ENCODE data around the gene KDM1A.

The KDM1A gene

DNA sequence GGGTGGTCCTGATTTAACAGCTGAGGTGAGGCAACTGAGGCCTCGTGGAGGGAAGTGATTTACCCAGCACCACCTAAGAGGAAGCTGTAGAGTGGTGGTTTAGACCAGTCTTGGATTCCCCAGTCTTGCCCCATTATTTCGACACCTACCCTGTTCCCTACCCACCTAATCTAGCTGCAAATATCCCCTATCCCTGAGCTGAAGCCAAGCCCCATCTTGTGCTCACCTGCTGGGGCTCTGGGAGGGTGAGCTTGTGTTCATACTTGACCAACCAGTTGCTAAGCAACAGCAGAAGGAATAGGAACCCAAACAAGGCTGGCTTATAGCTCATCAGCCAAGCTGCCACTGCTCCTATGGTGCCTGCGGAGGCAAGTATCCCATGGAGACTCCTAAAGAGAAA, 5.6 kb upstream of the KDM1A start:
- DNase-seq (ENCODE audit: low spot score): no peak

- no peak for DNase-seq (ENCODE audit: low spot score)
Observed at GRCh38 chr1:23018661-23019093, 591 bp upstream of the KDM1A start.

DNA sequence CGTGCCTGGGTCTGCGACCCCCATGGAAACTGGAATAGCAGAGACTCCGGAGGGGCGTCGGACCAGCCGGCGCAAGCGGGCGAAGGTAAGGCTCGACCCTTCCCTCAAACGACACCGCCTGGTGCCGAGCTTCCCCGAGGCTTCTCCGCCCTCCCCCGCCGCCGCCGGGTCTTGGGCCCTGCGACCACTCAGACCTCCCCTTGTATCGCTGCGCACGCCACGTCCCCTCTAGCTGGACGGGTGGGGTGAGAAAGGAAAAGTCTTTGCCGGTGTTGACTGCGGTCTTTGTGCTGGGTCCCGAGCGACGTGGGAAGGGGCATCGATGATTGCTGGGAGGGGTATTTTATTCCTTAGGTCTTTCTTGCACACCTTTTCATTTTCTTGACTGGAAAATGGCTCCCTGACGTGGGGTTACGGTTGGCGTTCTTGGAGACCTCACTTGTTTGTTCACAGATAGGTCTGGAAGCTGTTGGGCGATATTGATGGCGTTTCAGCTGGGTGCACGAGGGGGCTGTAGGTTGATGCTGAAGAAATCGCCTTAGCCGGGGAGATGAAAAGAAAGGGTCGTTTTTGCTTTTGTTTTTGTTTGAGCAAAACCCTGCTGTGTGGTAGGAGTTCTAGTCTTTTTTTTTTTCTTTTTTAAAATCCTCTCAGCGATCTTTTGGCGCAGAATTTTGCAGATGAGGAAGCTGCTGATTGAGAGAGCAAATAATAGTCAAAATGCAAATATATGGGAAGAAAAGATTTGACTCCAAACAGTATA, 776 bp downstream of the KDM1A start:
- no peak for DNase-seq (ENCODE audit: low spot score)

DNA sequence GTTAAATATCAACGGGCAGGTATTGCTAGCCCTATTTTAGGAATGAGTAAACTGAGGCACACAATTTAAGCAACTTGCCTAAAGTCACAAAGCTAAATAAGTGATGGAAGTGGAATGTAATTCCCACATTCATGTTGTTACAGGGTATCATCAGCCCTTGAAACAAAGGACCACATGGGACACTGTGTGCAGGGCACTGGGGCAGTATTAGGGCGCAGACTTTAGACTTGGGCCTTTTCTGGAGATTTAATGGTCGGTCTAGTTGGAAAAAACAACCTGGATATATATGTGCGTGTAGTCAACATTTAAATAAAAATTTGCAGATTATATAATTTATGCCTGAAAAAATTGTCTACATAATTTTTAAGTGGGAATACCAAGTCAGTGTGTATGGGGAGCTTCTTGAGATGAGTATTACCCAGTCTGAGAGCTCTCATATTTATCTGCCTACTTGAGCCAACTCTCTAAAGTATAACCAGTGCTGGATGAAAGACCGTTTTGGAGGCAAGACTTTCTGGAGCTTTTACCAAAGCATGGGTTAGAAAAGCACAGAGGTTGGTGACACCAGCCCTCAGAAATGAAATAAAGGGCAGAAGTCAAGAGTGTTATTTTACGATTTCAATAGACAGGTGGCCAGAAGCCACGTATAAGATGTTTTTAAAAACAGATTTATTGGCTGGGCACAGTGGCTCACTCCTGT, 1.6 kb downstream of the KDM1A start:
- no peak for DNase-seq (ENCODE audit: low spot score)

- DNase-seq (ENCODE audit: low spot score): no peak
Observed at GRCh38 chr1:23021834-23022233, 2.6 kb downstream of the KDM1A start.

GRCh38 chr1:23023174-23023845, 4.0 kb downstream of the KDM1A start:
- DNase-seq (ENCODE audit: low spot score): no peak

DNA sequence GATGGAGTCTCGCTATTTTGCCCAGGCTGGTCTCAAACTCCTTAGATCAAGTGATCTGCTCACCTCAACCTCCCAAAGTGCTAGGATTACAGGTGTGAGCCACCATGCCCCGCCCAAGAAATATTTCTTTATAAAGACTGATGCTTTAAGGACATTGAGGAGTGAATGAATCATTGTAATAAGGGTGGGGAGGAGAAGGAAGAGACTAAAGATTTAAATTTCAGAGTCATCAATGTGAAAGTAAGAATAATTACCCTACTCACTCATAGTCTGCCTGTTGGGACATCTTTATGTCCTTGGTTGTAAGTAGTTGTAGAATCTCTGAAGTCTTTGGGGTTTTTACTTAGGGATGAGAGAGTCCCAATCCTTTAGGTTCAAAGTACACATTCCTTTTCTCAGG, 7.3 kb downstream of the KDM1A start:
- no peak for DNase-seq (ENCODE audit: low spot score)

DNA sequence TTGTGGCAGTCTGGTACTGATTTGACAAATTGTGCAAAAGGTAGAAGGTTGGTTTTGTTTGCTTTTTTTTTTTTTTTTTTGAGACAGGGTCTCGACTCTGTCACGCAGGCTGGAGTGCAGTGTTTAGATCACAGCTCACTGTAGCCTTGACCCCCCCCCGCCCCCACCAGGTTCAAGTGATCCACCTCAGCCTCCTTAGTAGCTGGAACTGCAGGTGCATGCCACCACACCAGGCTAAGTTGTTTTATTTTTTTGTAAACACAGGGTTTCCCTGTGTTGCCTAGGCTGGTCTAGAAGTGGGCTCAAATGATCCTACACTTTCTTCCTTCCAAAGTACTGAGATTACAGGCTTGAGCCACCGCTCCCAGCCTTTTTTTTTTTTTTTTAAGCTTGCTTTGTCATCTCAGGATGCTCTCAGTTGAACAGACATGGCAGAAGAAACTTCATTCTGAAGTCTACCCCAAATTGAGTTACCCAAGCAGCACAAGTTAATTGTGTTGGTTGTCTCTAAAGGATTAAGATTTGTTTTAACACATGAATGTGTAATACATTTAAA, 8.2 kb downstream of the KDM1A start:
- DNase-seq (ENCODE audit: low spot score): no peak

GRCh38 chr1:23029337-23029736, 10.1 kb downstream of the KDM1A start:
- DNase-seq (ENCODE audit: low spot score): no peak

DNA sequence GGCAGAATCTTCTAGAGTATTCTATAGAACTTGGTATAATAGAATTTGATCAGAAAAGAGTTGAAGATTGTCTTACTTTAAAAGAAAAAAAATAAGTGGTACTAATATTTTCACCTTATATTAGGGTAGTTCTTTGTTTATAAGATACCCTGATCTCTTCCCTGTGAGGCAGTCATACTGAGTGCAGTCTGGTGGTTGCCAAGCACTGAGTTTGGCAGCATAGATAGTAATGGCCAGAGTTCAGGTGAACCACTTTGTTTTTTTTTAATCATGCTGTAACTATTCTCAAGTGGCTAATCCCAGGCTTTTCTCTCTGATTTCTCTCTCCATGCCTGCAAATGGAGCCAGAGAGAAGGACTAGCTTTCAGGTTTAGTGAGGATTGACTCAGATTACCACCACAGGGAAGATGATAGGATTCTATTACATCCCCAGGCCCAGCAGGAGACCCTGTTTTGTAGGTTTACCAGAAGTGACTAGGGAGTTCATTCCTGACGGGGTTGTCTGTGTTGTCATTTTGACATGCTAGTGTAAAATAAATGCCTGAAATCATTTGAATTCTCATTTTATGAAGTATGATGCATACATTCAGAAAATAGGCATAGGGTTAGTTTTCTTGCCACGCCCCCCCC, 16.7 kb downstream of the KDM1A start:
- no peak for DNase-seq (ENCODE audit: low spot score)

DNA sequence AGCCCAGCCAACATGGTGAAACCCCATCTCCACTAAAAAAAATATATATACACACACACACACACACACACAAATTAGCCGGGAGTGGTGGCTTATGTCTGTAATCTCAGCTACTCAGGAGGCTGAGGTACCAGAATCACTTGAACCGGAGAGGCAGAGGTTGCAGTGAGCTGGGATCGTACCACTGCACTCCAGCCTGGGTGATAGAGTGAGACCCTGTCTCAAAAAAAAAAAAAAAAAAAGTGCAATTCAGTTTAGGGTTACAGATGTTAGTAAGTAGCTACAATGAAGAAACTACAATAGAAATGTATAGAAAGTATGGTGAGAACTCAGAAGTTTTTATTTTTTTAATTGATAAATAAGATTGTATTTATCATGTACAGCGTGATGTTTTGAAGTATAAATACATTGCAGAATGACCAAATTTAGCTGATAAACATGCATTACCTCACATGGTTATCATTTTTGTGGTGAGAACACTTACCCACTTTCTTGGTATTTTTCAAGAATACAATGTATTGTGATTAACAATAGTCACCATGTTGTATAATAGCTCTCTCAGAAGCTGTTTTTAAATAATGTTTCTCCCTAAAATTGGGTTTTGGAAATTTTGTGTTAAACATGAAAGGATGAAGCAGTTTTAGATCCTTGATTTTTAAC, 17.9 kb downstream of the KDM1A start:
- no peak for DNase-seq (ENCODE audit: low spot score)

GRCh38 chr1:23039308-23039826, 20.1 kb downstream of the KDM1A start:
- DNase-seq (ENCODE audit: low spot score): no peak

DNA sequence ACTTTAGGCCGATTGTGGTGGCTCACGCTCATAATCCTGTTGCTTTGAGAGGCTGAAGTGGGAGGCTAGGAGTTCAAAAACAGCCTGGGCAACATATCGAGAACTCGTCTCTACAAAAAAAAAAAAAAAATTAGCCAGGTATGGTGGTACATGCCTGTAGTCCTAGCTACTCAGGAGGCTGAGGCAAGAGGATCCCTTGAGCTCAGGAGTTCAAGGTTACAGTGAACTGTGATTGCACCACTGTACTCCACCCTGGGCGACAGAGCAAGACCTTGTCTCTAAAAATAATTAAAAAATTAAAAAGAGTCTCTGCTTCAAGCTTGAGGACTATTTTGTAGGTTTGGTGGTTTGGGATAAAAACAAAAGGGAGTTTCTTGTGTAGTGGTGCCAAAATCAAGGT, 21.2 kb downstream of the KDM1A start:
- DNase-seq (ENCODE audit: low spot score): no peak

DNA sequence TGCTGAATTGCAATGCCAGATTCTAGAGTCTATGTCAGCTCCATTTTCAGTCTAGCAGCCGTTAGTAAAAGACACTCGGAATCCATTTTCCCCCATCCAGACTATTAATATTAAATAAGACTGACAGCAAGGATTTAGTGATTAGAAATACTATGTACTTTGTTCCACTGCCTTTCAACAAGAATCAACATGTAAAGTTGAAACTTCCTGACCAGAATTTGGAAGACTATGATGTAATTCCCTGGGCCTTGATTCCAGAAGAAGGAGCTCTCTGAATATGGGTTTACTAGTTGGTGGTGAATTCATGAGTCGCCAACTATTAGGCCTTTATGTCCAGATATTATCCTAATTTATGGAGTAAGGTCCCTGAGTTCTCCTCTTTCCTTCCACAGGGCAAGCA, 24.8 kb downstream of the KDM1A start:
- no peak for DNase-seq (ENCODE audit: low spot score)

DNA sequence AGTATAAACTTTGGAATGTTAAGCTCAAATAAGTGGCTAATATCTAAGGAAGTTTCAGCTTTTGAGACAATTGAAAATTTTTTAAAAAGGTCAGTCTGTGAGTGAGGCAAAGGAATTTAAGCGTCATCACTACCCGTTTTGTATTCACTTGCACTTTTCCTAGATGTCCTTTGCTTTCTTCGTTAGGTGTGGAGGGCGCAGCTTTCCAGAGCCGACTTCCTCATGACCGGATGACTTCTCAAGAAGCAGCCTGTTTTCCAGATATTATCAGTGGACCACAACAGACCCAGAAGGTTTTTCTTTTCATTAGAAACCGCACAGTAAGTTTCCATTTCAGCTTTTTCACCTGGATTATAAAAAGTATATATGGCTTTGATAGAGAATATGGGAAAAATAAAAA, 30.9 kb downstream of the KDM1A start:
- no peak for DNase-seq (ENCODE audit: low spot score)

DNA sequence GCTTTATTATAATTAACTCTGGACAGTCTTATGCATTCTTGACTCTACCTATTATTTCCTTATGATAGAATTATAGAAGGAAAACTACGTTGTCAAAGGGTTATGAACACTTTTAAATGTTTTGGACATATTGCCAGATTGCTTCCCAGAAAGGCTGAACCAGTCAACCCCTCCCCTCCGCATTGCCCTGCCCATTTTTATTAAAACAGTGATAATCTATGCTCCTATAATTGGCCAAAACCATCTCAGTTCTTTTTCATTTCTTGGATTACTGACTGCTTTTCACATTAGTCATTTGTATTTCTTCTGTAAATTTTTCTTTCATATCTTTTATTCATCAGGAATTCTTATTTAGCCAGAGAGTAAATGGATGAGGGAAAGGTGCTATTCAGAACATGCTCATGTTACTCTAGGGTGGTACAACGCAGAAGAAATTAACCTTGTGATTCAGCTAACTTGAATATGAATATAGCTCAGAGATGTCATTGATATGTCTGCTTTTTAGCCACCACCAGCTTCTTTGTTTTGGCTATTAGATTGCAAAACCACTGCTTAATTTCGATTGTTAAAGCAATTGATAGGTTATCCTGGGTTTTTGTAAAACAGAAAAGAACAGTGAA, 32.1 kb downstream of the KDM1A start:
- no peak for DNase-seq (ENCODE audit: low spot score)

- no peak for DNase-seq (ENCODE audit: low spot score)
Observed at GRCh38 chr1:23057301-23057700, 38.0 kb downstream of the KDM1A start.

DNA sequence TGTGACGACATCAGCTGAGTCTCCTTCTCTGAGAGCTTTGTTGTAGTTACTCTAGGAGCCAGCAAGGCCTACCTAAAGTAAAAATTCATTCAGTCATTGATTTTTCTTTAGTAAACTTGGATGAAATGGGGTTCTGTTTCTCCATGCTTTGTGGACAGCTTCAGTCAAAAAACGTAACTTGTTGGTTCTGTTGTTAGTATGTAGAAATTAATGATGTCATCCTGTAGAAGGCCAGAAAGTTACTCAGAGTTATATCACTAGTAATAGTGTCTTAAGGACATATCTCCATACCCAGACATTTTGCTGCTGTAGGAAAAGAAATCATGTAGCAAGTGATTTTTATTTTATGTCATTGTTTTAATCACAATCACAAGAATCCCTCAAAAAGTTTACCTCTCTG, 43.0 kb downstream of the KDM1A start:
- DNase-seq (ENCODE audit: low spot score): no peak

- no peak for DNase-seq (ENCODE audit: low spot score)
Observed at GRCh38 chr1:23065385-23065784, 46.1 kb downstream of the KDM1A start.

- DNase-seq (ENCODE audit: low spot score): no peak
Observed at GRCh38 chr1:23066075-23066474, 46.8 kb downstream of the KDM1A start.

- no peak for DNase-seq (ENCODE audit: low spot score)
Observed at GRCh38 chr1:23069149-23069548, 49.9 kb downstream of the KDM1A start.
